HFFc6 (cell line): ENCODE results near the gene CYP24A1. TPM values are rescaled to one million over a fixed set of nuclear protein-coding genes. Genes with fewer than 3 reads are reported as not detected.
A peak's percentile ranks its signal among the peaks of the same experiment; 100 is the strongest.

Experiments used
- DNase-seq: peaks from one replicate; pipeline ENCODE4 v3.0.0-alpha.2; 2018
- H3K27ac Mint-ChIP-seq: 2 replicates; pipeline ENCODE4 v1.8.0; 2020; ENCODE audit warnings: mild to moderate bottlenecking, mixed read lengths
- H3K27me3 Mint-ChIP-seq: 2 replicates; pipeline ENCODE4 v1.8.0; 2021; ENCODE audit warnings: mild to moderate bottlenecking, moderate library complexity, mixed read lengths; ENCODE audit not compliant: insufficient read depth
- H3K36me3 Mint-ChIP-seq: 2 replicates; pipeline ENCODE4 v1.8.0; 2021; ENCODE audit warnings: low read depth, mixed read lengths
- H3K4me1 Mint-ChIP-seq: 2 replicates; pipeline ENCODE4 v1.8.0; 2020; ENCODE audit warnings: low read depth, mixed read lengths
- H3K4me3 Mint-ChIP-seq: 2 replicates; pipeline ENCODE4 v1.8.0; 2020; ENCODE audit warnings: mild to moderate bottlenecking, moderate library complexity, mixed read lengths
- H3K9me3 Mint-ChIP-seq: 2 replicates; pipeline ENCODE4 v1.8.0; 2020; ENCODE audit warnings: mild to moderate bottlenecking, mixed read lengths
- total RNA-seq, 6 experiments: library from RNA; stranded (reverse); fragmentation: NEBNext Ultra II Directional; extraction: Animal tissue kit (Norgen Biotek cat#: 25700); gene quantifications; 2 replicates in 1 of 6; 3 replicates in 5 of 6; pipeline ENCODE4 v1.2.3, GENCODE V29; 2021
- TF ChIP-seq, protein P1 (sequence below): fragments of 200-600 bp; sonication (generic); IDR thresholded peaks from 2 replicates; pipeline ENCODE4 v1.5.0; 2021; ENCODE audit warnings: antibody characterized with exemption, mild to moderate bottlenecking

CYP24A1 gene
- total RNA-seq, 6 experiments from 2014 or later, result 0.11 to 1.1 (median 0.37) TPM; not detected in 2

DNA sequence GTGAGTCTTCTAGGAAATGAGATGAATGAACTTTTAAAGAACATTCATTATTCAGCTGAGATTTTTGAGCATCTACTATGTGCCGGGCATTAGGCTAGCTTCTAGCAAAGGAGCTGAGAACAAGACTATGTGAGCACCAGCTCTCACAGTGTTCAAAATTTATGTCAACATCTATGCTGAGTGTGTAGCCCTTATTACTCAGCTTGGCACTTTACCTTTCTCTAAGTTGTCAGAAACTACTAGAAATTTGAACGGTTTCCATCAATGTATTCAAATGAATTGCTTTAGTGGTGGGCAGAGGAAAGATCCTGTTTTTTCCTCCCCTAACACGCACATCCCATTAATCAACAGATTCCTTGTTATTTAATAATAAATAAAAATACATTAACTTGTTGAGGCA, 33.3 kb downstream of the CYP24A1 start:
- peak overlapping the region; percentile 84 for H3K27ac Mint-ChIP-seq
- H3K4me3 Mint-ChIP-seq, result no peak overlapping the region; the same call in 1 of the 2 replicates
- TF ChIP-seq, protein P1, sequence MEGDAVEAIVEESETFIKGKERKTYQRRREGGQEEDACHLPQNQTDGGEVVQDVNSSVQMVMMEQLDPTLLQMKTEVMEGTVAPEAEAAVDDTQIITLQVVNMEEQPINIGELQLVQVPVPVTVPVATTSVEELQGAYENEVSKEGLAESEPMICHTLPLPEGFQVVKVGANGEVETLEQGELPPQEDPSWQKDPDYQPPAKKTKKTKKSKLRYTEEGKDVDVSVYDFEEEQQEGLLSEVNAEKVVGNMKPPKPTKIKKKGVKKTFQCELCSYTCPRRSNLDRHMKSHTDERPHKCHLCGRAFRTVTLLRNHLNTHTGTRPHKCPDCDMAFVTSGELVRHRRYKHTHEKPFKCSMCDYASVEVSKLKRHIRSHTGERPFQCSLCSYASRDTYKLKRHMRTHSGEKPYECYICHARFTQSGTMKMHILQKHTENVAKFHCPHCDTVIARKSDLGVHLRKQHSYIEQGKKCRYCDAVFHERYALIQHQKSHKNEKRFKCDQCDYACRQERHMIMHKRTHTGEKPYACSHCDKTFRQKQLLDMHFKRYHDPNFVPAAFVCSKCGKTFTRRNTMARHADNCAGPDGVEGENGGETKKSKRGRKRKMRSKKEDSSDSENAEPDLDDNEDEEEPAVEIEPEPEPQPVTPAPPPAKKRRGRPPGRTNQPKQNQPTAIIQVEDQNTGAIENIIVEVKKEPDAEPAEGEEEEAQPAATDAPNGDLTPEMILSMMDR, result no peak
- peaks cover 42% of the 10 kb centered on the region; the same call in 1 of the 2 replicates for H3K4me1 Mint-ChIP-seq
- peaks cover 4% of the 10 kb centered on the region; the same call in 1 of the 2 replicates for H3K9me3 Mint-ChIP-seq
- DNase-seq, result no peak
- no peaks in the 10 kb centered on the region for H3K27me3 Mint-ChIP-seq
- H3K36me3 Mint-ChIP-seq, result 0 out of 2 replicates have a peak, but pooled peaks cover 4% of the 10 kb centered on the region

DNA sequence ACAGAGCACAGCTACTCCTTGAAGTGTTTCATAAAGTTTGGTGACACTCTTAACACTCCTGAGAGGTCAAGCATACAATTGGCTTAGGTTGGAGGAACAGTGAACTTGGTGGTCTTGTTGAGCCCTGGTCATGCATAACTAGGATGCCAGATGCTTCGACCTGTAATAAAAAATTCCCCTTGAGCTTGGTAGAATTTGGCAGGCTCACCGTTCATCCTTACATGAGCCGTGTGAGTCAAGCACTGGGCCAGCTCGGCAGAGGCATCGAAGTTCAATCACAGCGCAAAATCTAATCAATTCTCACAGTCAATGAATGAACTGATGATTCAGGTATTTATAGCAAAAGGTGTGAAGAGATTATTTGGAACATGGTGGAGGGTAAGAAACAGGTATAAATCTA, 33.7 kb downstream of the CYP24A1 start:
- peak overlapping the region; percentile 84 for H3K27ac Mint-ChIP-seq
- H3K27me3 Mint-ChIP-seq, result no peaks in the 10 kb centered on the region
- peaks cover 42% of the 10 kb centered on the region; the same call in 1 of the 2 replicates for H3K4me1 Mint-ChIP-seq
- DNase-seq, result no peak
- no peak overlapping the region; the same call in 1 of the 2 replicates for H3K4me3 Mint-ChIP-seq
- TF ChIP-seq, protein P1, result no peak
- 0 out of 2 replicates have a peak, but pooled peaks cover 4% of the 10 kb centered on the region for H3K36me3 Mint-ChIP-seq
- H3K9me3 Mint-ChIP-seq, result peaks cover 4% of the 10 kb centered on the region; the same call in 1 of the 2 replicates

DNA sequence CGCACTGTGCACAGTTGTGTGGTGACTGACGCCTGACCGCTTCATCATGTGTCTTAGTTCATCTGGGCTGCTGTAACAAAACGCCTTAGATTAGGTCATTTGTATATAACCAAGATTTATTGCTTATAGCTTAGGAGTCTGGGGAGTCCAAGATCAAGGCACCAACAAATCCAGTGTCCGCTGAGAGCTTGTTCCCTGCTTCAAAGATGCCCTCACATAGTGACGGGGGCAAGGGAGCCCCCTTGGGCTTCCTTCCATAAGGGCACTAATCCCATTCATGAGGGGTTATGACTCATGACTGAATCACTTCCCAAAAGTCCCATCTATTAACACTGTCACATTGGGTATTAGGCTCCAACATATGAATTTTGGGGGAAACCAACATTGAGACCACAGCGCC, 34.6 kb downstream of the CYP24A1 start:
- peaks cover 42% of the 10 kb centered on the region; the same call in 1 of the 2 replicates for H3K4me1 Mint-ChIP-seq
- TF ChIP-seq, protein P1, result no peak
- 0 out of 2 replicates have a peak, but pooled peaks cover 4% of the 10 kb centered on the region for H3K36me3 Mint-ChIP-seq
- H3K27ac Mint-ChIP-seq, result no peak overlapping the region
- peaks cover 4% of the 10 kb centered on the region; the same call in 1 of the 2 replicates for H3K9me3 Mint-ChIP-seq
- no peak for DNase-seq
- H3K27me3 Mint-ChIP-seq, result no peaks in the 10 kb centered on the region
- no peak overlapping the region for H3K4me3 Mint-ChIP-seq

DNA sequence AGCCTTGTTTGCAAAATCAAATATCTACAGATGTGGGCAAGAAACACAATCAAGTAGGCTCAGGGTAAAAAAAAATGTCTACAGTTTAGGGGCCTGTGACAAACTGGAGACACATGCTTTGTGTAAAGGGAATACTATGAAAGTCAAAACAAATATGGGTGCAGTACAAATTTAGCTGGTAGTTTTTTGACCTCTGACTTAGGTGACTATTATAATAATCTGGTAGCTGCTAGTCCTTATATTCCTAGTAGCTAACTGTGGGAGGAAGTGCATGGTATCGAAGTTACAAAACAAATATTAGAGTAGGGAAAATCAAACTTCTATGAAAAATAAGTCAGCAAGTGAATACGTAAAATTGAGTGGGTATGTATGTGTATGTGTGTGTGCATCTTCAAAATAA, 35.4 kb downstream of the CYP24A1 start:
- H3K27me3 Mint-ChIP-seq, result no peaks in the 10 kb centered on the region
- DNase-seq, result no peak
- no peak overlapping the region for H3K27ac Mint-ChIP-seq
- peaks cover 42% of the 10 kb centered on the region; the same call in 1 of the 2 replicates for H3K4me1 Mint-ChIP-seq
- H3K9me3 Mint-ChIP-seq, result peaks cover 4% of the 10 kb centered on the region; the same call in 1 of the 2 replicates
- H3K36me3 Mint-ChIP-seq, result 0 out of 2 replicates have a peak, but pooled peaks cover 4% of the 10 kb centered on the region
- TF ChIP-seq, protein P1, result no peak
- H3K4me3 Mint-ChIP-seq, result no peak overlapping the region

DNA sequence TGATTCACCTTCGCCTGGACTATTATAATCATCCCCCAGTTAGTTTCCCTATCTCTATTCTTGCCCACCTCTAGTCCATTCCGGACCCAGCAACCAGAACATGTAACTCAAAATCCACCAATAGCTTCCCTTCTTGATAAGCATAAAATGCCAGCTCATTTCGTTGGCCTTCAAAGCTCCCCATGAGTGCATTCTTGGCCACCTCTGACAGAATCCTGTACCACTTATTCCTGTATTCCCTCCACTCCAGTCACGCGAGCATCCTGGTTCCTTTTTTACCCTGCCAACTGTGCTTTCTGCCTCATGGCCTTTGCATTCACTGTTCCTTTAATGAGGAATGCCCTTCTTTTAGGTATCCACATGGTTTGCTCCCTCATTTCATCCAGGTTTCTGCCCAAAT, 36.7 kb downstream of the CYP24A1 start:
- TF ChIP-seq, protein P1, result no peak
- DNase-seq, result peak; percentile 23
- Mint-ChIP-seq H3K27me3 (no peaks in the 10 kb centered on the region), H3K4me1 (peaks cover 40% of the 10 kb centered on the region; the same call in 1 of the 2 replicates), H3K27ac (no peak overlapping the region), H3K9me3 (peaks cover 4% of the 10 kb centered on the region; the same call in 1 of the 2 replicates), H3K4me3 (no peak overlapping the region), H3K36me3 (0 out of 2 replicates have a peak, but pooled peaks cover 4% of the 10 kb centered on the region)
